Gastrocnemius medialis (tissue), 4 donors: ENCODE measurements around the gene KIF1A.

ENCODE experiments used
- CTCF ChIP-seq, 5 experiments: fragments of 450-650 bp in 3 of 5; fragments of 200-600 bp in 2 of 5; sonication (generic) in 2 of 5; IDR thresholded peaks in 4 of 5; conservative IDR thresholded peaks in 1 of 5; 1 replicate in 4 of 5; 2 replicates in 1 of 5; pipeline ENCODE4 v1.5.1; 2016 to 2019; ENCODE audit warnings: antibody characterized with exemption in 5 of 5, mild to moderate bottlenecking in 3 of 5, moderate library complexity in 3 of 5
- POLR2A ChIP-seq, 2 donors: fragments of 450-650 bp; IDR thresholded peaks; one replicate each; pipeline ENCODE4 v1.6.1; 2017; ENCODE audit warnings: antibody characterized with exemption in 2 of 2, mild to moderate bottlenecking in 2 of 2, moderate library complexity in 2 of 2

GRCh38 chr2:240787521-240788472 lies 32.2 kb downstream of the KIF1A start:
- TF ChIP-seq CTCF (IDR thresholded peaks at IDR 0.05 in 4 of 5, conservative IDR thresholded peaks at IDR 0.05 in 1 of 5) (no peak), POLR2A (IDR thresholded peaks at IDR 0.05) (no peak)
